A549 (cell line): ENCODE results near the gene BOC. TPM values are rescaled to one million over a fixed set of nuclear protein-coding genes. Genes with fewer than 3 reads are reported as not detected.

Source experiments
- ATAC-seq, 2 experiments: fragments of 200-7000 bp in 1 of 2; fragments of >200 bp in 1 of 2; cut with Nextera tagmentation in 1 of 2; cut with Tn5 transposase in 1 of 2; 3 replicates each; pipeline versions ENCODE4 v1.8.0 to v1.9.1; 2018 to 2020; ENCODE audit warnings: mild to moderate bottlenecking in 1 of 2, moderate library complexity in 1 of 2
- CTCF ChIA-PET: fragments of 300-600 bp; sonication (Branson Sonifier 250); formaldehyde crosslinking; extraction: SDS; loops from one replicate; lab custom pipeline; 2021; ENCODE audit warnings: antibody characterized with exemption, inconsistent platforms; lab: Yijun Ruan, JAX
- POLR2A ChIA-PET: fragments of 350-600 bp; formaldehyde crosslinking; extraction: SDS; loops from one replicate; lab custom pipeline; 2021; ENCODE audit warnings: antibody characterized with exemption, inconsistent platforms; lab: Yijun Ruan, JAX
- DNase-seq, 2 experiments: peaks; one replicate each; pipeline versions ENCODE4 v3.0.0 to v3.0.0-alpha.2; 2011 to 2016; ENCODE audit warnings: low read depth in 1 of 2, low spot score in 1 of 2
- FAIRE-seq: peaks from 2 replicates; lab custom pipeline; 2011; peaks lifted over from hg19 to GRCh38; lab: Jason Lieb, UNC
- H3K27ac ChIP-seq, 2 experiments: fragments of >200 bp; sonication (Bioruptor Twin); formaldehyde crosslinking; 3 replicates each; pipeline ENCODE4 v1.5.1; 2016 to 2017
- H3K4me1 ChIP-seq: fragments of >200 bp; sonication (Bioruptor Twin); formaldehyde crosslinking; 3 replicates; pipeline ENCODE4 v1.6.1; 2016
- H3K4me2 ChIP-seq: fragments of >200 bp; sonication (Bioruptor Twin); formaldehyde crosslinking; 3 replicates; pipeline ENCODE4 v1.6.1; 2016
- H3K4me3 ChIP-seq: fragments of >200 bp; sonication (Bioruptor Twin); formaldehyde crosslinking; 3 replicates; pipeline ENCODE4 v1.5.1; 2016
- H3K9me3 ChIP-seq: fragments of >200 bp; sonication (Bioruptor Twin); formaldehyde crosslinking; 3 replicates; pipeline ENCODE4 v1.6.1; 2016
- ATOH8 ChIP-seq: fragments of 250-450 bp; sonication (Bioruptor Pico); IDR thresholded peaks from 2 replicates; pipeline ENCODE4 v1.5.0; 2020; ENCODE audit warnings: low read depth, mild to moderate bottlenecking, moderate library complexity
- BHLHE40 ChIP-seq: IDR thresholded peaks from 2 replicates; pipeline ENCODE4 v1.6.1; 2012; ENCODE audit warnings: low read depth, low read length, inconsistent platforms
- CEBPB ChIP-seq, 2 experiments: fragments of >200 bp in 1 of 2; sonication (Bioruptor Twin) in 1 of 2; formaldehyde crosslinking in 1 of 2; IDR thresholded peaks; 2 replicates each; pipeline ENCODE4 v1.6.1; 2012 to 2016
- EHF ChIP-seq: fragments of 250-450 bp; sonication (Bioruptor Pico); IDR thresholded peaks from 2 replicates; pipeline ENCODE4 v1.5.0; 2020; ENCODE audit warnings: mild to moderate bottlenecking
- EHMT2 ChIP-seq: fragments of 200-600 bp; sonication (generic); IDR thresholded peaks from 2 replicates; pipeline ENCODE4 v1.6.1; 2016; ENCODE audit warnings: antibody characterized with exemption, low read depth, mild to moderate bottlenecking, moderate library complexity
- ELK1 ChIP-seq: fragments of 150-350 bp; IDR thresholded peaks from 2 replicates; pipeline ENCODE4 v1.6.1; 2014; ENCODE audit warnings: low read depth, mild to moderate bottlenecking, low read length
- EP300 ChIP-seq, 2 experiments: fragments of >200 bp; sonication (Bioruptor Twin); formaldehyde crosslinking; IDR thresholded peaks; 2 replicates in 1 of 2; 3 replicates in 1 of 2; pipeline ENCODE4 v1.6.1; 2016 to 2017
- ESRRA ChIP-seq: fragments of 150-350 bp; IDR thresholded peaks from 2 replicates; pipeline ENCODE4 v1.6.1; 2014; ENCODE audit warnings: mild to moderate bottlenecking, low read length, borderline replicate concordance
- FOSB ChIP-seq: fragments of 250-450 bp; sonication (Bioruptor Pico); IDR thresholded peaks from 2 replicates; pipeline ENCODE4 v1.5.0; 2020; ENCODE audit warnings: mild to moderate bottlenecking, moderate library complexity
- GATA3 ChIP-seq: IDR thresholded peaks from 2 replicates; pipeline ENCODE4 v1.6.1; 2012; ENCODE audit warnings: borderline replicate concordance
- HES2 ChIP-seq: fragments of >200 bp; sonication (Bioruptor Twin); formaldehyde crosslinking; IDR thresholded peaks from 2 replicates; pipeline ENCODE4 v1.6.1; 2016
- HOXB13 ChIP-seq: fragments of 250-450 bp; sonication (Bioruptor Pico); IDR thresholded peaks from 2 replicates; pipeline ENCODE4 v1.5.0; 2020; ENCODE audit warnings: low read depth, mild to moderate bottlenecking, moderate library complexity
- JUNB ChIP-seq: fragments of >200 bp; sonication (Bioruptor Twin); formaldehyde crosslinking; IDR thresholded peaks from 2 replicates; pipeline ENCODE4 v1.6.1; 2016
- KDM1A ChIP-seq: fragments of 200-600 bp; sonication (generic); IDR thresholded peaks from 2 replicates; pipeline ENCODE4 v1.6.1; 2016; ENCODE audit warnings: low read depth, mild to moderate bottlenecking
- MAFK ChIP-seq: fragments of 450-650 bp; IDR thresholded peaks from 2 replicates; pipeline ENCODE4 v1.6.1; 2014; ENCODE audit not compliant: partially characterized antibody
- PBX3 ChIP-seq: IDR thresholded peaks from 2 replicates; pipeline ENCODE4 v1.6.1; 2012
- RARB ChIP-seq: fragments of 250-450 bp; sonication (Bioruptor Pico); IDR thresholded peaks from 2 replicates; pipeline ENCODE4 v1.8.0; 2021; ENCODE audit warnings: mild to moderate bottlenecking, moderate library complexity
- RCOR1 ChIP-seq: fragments of 150-350 bp; IDR thresholded peaks from 2 replicates; pipeline ENCODE4 v1.6.1; 2014; ENCODE audit warnings: antibody characterized with exemption, low read length, low read depth
- SMC3 ChIP-seq: fragments of >200 bp; sonication (Bioruptor Twin); formaldehyde crosslinking; IDR thresholded peaks from 3 replicates; pipeline ENCODE4 v1.6.1; 2018; ENCODE audit warnings: inconsistent platforms
- TP53 ChIP-seq: fragments of 250-450 bp; sonication (Bioruptor Pico); IDR thresholded peaks from 2 replicates; pipeline ENCODE4 v1.5.0; 2021; ENCODE audit warnings: mild to moderate bottlenecking, moderate library complexity
- USF2 ChIP-seq: fragments of 450-650 bp; IDR thresholded peaks from 2 replicates; pipeline ENCODE4 v1.6.1; 2014; ENCODE audit warnings: antibody characterized with exemption
- WGBS: methylation state at CpG from one replicate; pipeline ENCODE4 v1.1.6; 2017; ENCODE audit errors: missing lambda C conversion rate; 5-methylcytosine and 5-hydroxymethylcytosine counted together
- polyA plus RNA-seq, 4 experiments: library from polyadenylated mRNA; depleted of rRNA in 3 of 4; stranded (reverse); fragments of >200 nt; fragmentation: RNase III in 1 of 4; extraction: RNeasy Plus Mini Kit Qiagen cat#74134 plus additional on column Dnase treatment in 1 of 4; gene quantifications; 2 replicates in 3 of 4; 3 replicates in 1 of 4; pipeline ENCODE4 v1.2.3, GENCODE V29; 2011 to 2017
- TF ChIP-seq, protein P1 (sequence below): IDR thresholded peaks from 2 replicates; pipeline ENCODE4 v1.6.1; 2012
- TF ChIP-seq, protein P2 (sequence below): fragments of >200 bp; sonication (Bioruptor Twin); formaldehyde crosslinking; IDR thresholded peaks from 3 replicates; pipeline ENCODE4 v1.5.1; 2016

The BOC gene
- polyA plus RNA-seq, 2 of the 4 experiments (the other 2 are of a cell fraction), result 4.0 TPM

- Histone ChIP-seq H3K4me1 (peaks cover 7% of the 10 kb centered on the region; the same call in 2 of the 3 replicates), H3K27ac (peak overlapping the region; percentile 68 to 89; a peak in 4 of 6 replicates), H3K9me3 (no peaks in the 10 kb centered on the region), H3K4me3 (peak overlapping the region; percentile 66), H3K4me2 (peak overlapping the region; percentile 96)
- WGBS, result 80% methylated on average over 5 of the region's 5 CpGs
- ChIA-PET CTCF (interaction anchor here (1.2 to 2.6 kb wide), 3 partner anchors 11 to 155 kb away, joined by 4 to 9 read pairs (median 4); no protein-coding TSS in a partner anchor), POLR2A (no interaction called here)
- ATAC-seq, result no peak
- no peak for FAIRE-seq
- no peak for DNase-seq
- no peak for TF ChIP-seq RCOR1
- TF ChIP-seq TP53 (CRISPR knock-in tag), result no peak
- TF ChIP-seq, protein P1, sequence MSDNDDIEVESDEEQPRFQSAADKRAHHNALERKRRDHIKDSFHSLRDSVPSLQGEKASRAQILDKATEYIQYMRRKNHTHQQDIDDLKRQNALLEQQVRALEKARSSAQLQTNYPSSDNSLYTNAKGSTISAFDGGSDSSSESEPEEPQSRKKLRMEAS, result no peak
- TF ChIP-seq CEBPB (IDR thresholded peaks at IDR 0.05), result no peak
- no peak for TF ChIP-seq BHLHE40
- no peak for TF ChIP-seq PBX3
Observed at GRCh38 chr3:113212844-113213375, 1.6 kb downstream of the BOC start.

GRCh38 chr3:113213896-113214587 is 2.7 kb downstream of the BOC start:
- Histone ChIP-seq H3K27ac (no peak overlapping the region), H3K4me2 (no peak overlapping the region)

GRCh38 chr3:113214917-113215595 is 3.7 kb downstream of the BOC start:
- H3K4me2 ChIP-seq, result no peak overlapping the region
- no peak for ATAC-seq
- FAIRE-seq, result no peak
- 78% methylated on average over 2 of the region's 2 CpGs for WGBS
- ChIA-PET POLR2A (no interaction called here), CTCF (interaction anchor here (1.4 to 2.6 kb wide), 5 partner anchors 13 to 164 kb away, joined by 3 to 9 read pairs (median 5); no protein-coding TSS in a partner anchor)
- DNase-seq, result no peak
- no peaks in the 10 kb centered on the region for H3K9me3 ChIP-seq
- H3K27ac ChIP-seq, result no peak overlapping the region
- peaks cover 7% of the 10 kb centered on the region; the same call in 2 of the 3 replicates for H3K4me1 ChIP-seq
- H3K4me3 ChIP-seq, result no peak overlapping the region
- TF ChIP-seq, protein P2, sequence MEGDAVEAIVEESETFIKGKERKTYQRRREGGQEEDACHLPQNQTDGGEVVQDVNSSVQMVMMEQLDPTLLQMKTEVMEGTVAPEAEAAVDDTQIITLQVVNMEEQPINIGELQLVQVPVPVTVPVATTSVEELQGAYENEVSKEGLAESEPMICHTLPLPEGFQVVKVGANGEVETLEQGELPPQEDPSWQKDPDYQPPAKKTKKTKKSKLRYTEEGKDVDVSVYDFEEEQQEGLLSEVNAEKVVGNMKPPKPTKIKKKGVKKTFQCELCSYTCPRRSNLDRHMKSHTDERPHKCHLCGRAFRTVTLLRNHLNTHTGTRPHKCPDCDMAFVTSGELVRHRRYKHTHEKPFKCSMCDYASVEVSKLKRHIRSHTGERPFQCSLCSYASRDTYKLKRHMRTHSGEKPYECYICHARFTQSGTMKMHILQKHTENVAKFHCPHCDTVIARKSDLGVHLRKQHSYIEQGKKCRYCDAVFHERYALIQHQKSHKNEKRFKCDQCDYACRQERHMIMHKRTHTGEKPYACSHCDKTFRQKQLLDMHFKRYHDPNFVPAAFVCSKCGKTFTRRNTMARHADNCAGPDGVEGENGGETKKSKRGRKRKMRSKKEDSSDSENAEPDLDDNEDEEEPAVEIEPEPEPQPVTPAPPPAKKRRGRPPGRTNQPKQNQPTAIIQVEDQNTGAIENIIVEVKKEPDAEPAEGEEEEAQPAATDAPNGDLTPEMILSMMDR, result no peak
- TF ChIP-seq, protein P1, result no peak
- TF ChIP-seq ATOH8 (CRISPR knock-in tag) (no peak), BHLHE40 (no peak), CEBPB (IDR thresholded peaks at IDR 0.05) (no peak), USF2 (no peak), RARB (CRISPR knock-in tag) (no peak), GATA3 (no peak), TP53 (CRISPR knock-in tag) (no peak), FOSB (CRISPR knock-in tag) (no peak), JUNB (no peak), HOXB13 (CRISPR knock-in tag) (no peak), EP300 (IDR thresholded peaks at IDR 0.05) (no peak), MAFK (no peak)

More at GRCh38 chr3:113213896-113214587, 2.7 kb downstream of the BOC start:
- no peak for TF ChIP-seq EHMT2
- no peak for TF ChIP-seq KDM1A
- no peak for TF ChIP-seq EP300 (IDR thresholded peaks at IDR 0.05)
- TF ChIP-seq EHF (CRISPR knock-in tag), result no peak
- no peak for TF ChIP-seq SMC3
- TF ChIP-seq ESRRA, result no peak
- no peak for TF ChIP-seq HES2
- TF ChIP-seq ELK1, result no peak
- TF ChIP-seq, protein P1, result no peak
- no peak for TF ChIP-seq TP53 (CRISPR knock-in tag)
- Histone ChIP-seq H3K9me3 (no peaks in the 10 kb centered on the region), H3K4me3 (no peak overlapping the region), H3K4me1 (peaks cover 7% of the 10 kb centered on the region; the same call in 2 of the 3 replicates)
- ATAC-seq, result no peak
- CTCF ChIA-PET, result interaction anchor here (1.2 to 2.6 kb wide), 4 partner anchors 10 to 42 kb away, joined by 4 to 9 read pairs (median 6); no protein-coding TSS in a partner anchor
- 82% methylated on average over 7 of the region's 7 CpGs for WGBS
- DNase-seq, result no peak
- POLR2A ChIA-PET, result no interaction called here
- FAIRE-seq, result no peak
